ENCODE results near the gene CD52.

The CD52 gene

GRCh38 chr1:26296340-26297056, 21.3 kb upstream of the CD52 start:
- TF ChIP-seq CTCF (IDR thresholded peaks at IDR 0.05; ENCODE audit: insufficient read depth, missing control alignments): no peak
- no peak for FAIRE-seq
- no peak for DNase-seq (ENCODE audit: insufficient read length, low spot score)

GRCh38 chr1:26297057-26297790, 20.5 kb upstream of the CD52 start:
- TF ChIP-seq CTCF (IDR thresholded peaks at IDR 0.05; ENCODE audit: insufficient read depth, missing control alignments): no peak
- DNase-seq (ENCODE audit: insufficient read length, low spot score) (no peak), FAIRE-seq (no peak)

DNA sequence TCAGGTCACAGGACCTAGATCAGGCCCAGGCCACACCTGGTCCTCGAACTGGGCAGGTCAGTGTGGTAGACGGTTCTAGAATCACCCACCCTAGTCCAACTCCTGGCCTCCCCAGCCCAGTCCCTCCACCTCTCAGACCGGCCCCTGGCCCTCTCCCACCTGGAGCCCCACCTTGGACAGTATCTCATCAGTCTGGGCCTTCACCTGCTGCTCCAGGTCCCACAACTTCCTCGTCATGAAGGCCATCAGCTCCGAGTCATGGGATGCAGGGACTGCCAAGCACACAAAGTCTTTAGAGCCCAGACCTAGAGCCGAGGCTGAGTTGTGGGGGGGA, 20.0 kb upstream of the CD52 start:
- no peak for TF ChIP-seq CTCF (IDR thresholded peaks at IDR 0.05; ENCODE audit: insufficient read depth, missing control alignments)
- FAIRE-seq: no peak
- DNase-seq (ENCODE audit: insufficient read length, low spot score): no peak

GRCh38 chr1:26300578-26301275, 17.0 kb upstream of the CD52 start:
- DNase-seq (ENCODE audit: insufficient read length, low spot score): no peak
- TF ChIP-seq CTCF (IDR thresholded peaks at IDR 0.05; ENCODE audit: insufficient read depth, missing control alignments): no peak
- FAIRE-seq: no peak

DNA sequence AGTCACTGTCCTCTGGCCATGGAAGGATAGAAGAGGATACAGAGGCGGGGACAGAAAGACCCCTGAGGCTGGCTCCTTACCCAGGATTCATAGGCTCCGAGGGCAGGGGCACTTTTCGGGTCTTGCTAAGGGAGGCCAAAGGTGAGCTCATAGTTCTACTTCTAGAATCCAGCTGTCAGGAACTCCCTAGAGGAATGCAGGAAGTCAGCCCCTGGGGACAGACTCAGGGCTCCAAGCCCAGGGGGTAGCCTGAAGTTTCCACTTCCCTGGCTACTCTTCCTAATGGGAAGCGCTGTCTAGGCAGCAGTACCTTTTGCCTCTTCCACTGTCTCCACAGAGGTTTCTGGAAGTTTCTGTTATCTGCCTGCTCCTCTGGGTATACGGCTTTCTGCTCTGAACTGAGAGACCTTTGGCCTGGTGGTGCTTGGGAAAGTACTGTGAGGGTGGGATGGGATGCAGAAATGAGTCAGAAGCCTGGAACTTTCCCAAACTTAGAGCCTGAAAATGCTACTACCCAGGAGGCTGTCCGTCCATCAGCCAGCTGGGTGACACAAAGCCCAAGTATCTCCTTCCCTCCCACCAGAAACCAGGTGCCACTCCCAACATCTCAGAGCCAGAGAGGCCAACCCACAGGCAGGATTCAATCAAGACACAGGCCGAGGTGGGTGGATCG, 14.9 kb upstream of the CD52 start:
- no peak for FAIRE-seq
- no peak for DNase-seq (ENCODE audit: insufficient read length, low spot score)

GRCh38 chr1:26305667-26306289, 12.0 kb upstream of the CD52 start:
- no peak for TF ChIP-seq CTCF (IDR thresholded peaks at IDR 0.05; ENCODE audit: insufficient read depth, missing control alignments)
- no peak for DNase-seq (ENCODE audit: insufficient read length, low spot score)
- no peak for FAIRE-seq

More for the DNA sequence above, 14.9 kb upstream of the CD52 start:
- TF ChIP-seq CTCF (IDR thresholded peaks at IDR 0.05; ENCODE audit: insufficient read depth, missing control alignments): no peak
